ENCODE results near the gene SORBS1. TPM values are rescaled to one million over a fixed set of nuclear protein-coding genes. Genes with fewer than 3 reads are reported as not detected.
A peak's percentile ranks its signal among the peaks of the same experiment; 100 is the strongest.

SORBS1 gene
- total RNA-seq, 2 experiments from 2014 or later: 0.71 to 0.72 TPM

DNA sequence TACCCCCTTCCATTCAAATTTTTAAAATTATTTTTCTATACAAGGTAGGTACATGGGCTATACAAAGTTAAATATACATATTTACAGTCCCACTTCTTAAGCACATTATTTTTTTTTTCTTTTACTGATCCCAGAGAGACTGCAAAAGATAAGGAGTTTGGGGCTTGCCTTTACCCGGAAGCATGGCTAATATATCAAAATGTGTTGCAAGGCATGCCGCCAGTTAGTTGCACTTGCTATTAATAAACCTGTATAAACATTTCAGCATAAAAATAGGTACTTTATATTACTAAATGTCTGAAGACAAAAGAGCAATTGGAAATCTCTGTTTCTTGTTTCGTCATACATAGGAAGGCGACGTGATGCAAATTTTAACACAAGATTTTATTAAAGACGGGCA, 248.9 kb downstream of the SORBS1 start:
- ATAC-seq (ENCODE audit: low read depth) (no peak), DNase-seq (no peak)
- H3K9me3 Mint-ChIP-seq: no peaks in the 10 kb centered on the region
- POLR2A ChIA-PET: no interaction called here
- peaks cover 6% of the 10 kb centered on the region for H3K27me3 Mint-ChIP-seq
- no peak overlapping the region for H3K4me3 Mint-ChIP-seq
- peaks cover 22% of the 10 kb centered on the region for H3K4me1 Mint-ChIP-seq
- no peak overlapping the region for H3K27ac Mint-ChIP-seq
- no peaks in the 10 kb centered on the region for H3K36me3 Mint-ChIP-seq

DNA sequence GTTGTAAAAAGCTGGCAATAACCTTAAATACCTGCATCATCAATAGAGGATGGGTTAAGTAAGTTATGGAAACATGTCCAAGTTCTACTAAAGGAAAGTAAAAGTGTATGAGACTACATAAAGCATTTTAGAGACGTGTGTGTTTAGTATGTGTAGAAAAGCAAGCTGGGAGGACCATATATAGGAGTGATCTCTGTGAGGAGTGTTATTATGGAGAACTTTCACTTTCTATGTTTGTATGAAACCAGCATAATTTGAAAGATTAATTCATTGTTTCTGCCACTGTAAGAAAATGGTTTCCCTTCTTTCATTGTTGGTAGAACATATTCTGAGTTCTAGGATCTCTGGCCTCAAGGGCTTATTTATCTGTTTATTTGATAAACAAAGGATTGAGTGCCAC, 251.2 kb downstream of the SORBS1 start:
- H3K4me1 Mint-ChIP-seq: peaks cover 22% of the 10 kb centered on the region
- H3K36me3 Mint-ChIP-seq: no peaks in the 10 kb centered on the region
- peak overlapping the region; percentile 35 for H3K4me3 Mint-ChIP-seq
- ATAC-seq (ENCODE audit: low read depth) (no peak), DNase-seq (no peak)
- POLR2A ChIA-PET: no interaction called here
- H3K9me3 Mint-ChIP-seq: no peaks in the 10 kb centered on the region
- peak overlapping the region; percentile 26 for H3K27ac Mint-ChIP-seq
- peaks cover 11% of the 10 kb centered on the region for H3K27me3 Mint-ChIP-seq

DNA sequence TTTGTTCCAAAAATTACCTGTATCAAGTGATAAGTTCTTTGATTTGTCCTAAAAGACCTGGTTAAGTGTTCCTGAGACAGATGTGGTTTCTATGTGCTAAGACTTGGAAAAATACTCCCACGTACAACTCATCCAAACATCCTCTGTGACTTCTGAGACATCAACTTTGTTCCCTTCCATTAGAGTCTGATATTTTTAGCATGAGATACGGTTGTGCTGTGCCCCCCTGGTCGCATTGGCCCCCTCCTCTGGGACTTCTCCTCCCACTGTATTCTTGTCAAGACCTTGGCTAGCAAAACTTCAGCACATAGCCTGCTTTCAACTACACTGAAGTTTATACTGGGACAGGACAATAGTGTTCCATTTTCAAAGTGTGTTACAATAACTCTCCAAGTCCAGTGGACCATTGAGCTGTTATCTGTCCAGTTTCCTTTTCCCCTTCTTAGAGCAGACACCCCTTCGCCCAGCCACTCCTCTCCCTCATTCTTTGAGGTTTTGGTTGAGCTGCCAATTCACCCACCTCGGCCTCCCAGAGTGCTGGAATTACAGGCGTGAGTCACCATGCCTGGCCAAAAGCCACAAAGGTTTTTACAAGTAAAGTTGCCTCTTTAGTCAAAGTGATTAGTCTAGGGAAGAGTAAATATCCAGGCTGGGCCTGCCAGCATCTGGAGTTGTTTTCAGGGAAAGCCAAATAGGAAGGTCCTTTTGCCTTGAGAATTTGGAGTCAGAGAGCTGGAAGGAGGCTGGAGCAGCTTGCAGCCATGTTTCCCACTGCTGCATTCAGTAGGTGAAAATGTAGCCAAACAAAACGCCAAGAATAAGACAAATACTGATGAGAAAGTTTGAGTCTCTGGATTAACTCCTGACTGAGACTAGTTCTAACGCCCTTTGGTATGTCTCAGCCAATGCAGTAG, 252.5 kb downstream of the SORBS1 start:
- H3K27me3 Mint-ChIP-seq: peaks cover 9% of the 10 kb centered on the region
- POLR2A ChIA-PET: no interaction called here
- DNase-seq: no peak
- H3K4me1 Mint-ChIP-seq: peaks cover 20% of the 10 kb centered on the region
- H3K36me3 Mint-ChIP-seq: no peaks in the 10 kb centered on the region
- H3K9me3 Mint-ChIP-seq: no peaks in the 10 kb centered on the region
- ATAC-seq (ENCODE audit: low read depth): no peak
- no peak overlapping the region for H3K4me3 Mint-ChIP-seq
- no peak overlapping the region for H3K27ac Mint-ChIP-seq

GRCh38 chr10:95306851-95307250, 254.3 kb downstream of the SORBS1 start:
- peaks cover 7% of the 10 kb centered on the region for H3K27me3 Mint-ChIP-seq
- no peaks in the 10 kb centered on the region for H3K9me3 Mint-ChIP-seq
- peaks cover 20% of the 10 kb centered on the region for H3K4me1 Mint-ChIP-seq
- no peak overlapping the region for H3K27ac Mint-ChIP-seq
- POLR2A ChIA-PET: no interaction called here
- no peaks in the 10 kb centered on the region for H3K36me3 Mint-ChIP-seq
- ATAC-seq (ENCODE audit: low read depth) (no peak), DNase-seq (no peak)
- H3K4me3 Mint-ChIP-seq: no peak overlapping the region

GRCh38 chr10:95306318-95306650, 254.9 kb downstream of the SORBS1 start:
- no peak overlapping the region for H3K27ac Mint-ChIP-seq
- H3K9me3 Mint-ChIP-seq: no peaks in the 10 kb centered on the region
- H3K4me1 Mint-ChIP-seq: peaks cover 20% of the 10 kb centered on the region
- peaks cover 7% of the 10 kb centered on the region for H3K27me3 Mint-ChIP-seq
- no peaks in the 10 kb centered on the region for H3K36me3 Mint-ChIP-seq
- POLR2A ChIA-PET: no interaction called here
- H3K4me3 Mint-ChIP-seq: no peak overlapping the region
- no peak for DNase-seq
- ATAC-seq (ENCODE audit: low read depth): no peak

DNA sequence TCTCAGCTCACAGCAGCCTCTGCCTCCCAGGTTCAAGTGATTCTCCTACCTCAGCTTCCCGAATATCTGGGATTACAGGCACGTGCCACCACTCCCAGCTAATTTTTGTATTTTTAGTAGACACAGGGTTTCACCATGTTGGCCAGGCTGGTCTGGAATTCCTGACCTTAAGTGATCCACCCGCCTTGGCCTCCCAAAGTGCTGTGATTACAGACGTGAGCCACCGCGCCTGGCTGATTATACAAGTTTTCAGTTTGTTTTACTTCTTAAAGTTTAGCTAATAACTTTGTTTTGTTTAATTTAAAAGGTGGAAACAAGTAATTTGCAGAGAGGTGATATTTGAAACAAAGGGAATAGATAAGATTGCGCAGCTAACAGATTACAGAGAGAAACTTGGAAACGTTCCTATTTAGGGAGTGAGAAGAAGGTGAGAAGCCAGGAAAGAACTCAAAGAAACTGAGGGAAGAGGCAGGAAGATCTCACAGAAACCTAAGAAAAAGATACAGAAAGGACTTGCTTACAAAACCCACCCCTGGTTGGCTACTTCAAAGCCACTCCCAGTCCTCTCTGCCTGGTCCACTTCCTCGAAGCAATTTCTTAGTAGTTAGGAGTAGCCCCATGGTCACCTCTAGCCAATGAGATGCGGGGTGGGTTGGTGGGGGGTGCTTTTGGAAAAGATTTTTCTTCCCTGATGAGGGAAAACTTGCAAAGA, 255.4 kb downstream of the SORBS1 start:
- Mint-ChIP-seq H3K27me3 (peaks cover 10% of the 10 kb centered on the region), H3K36me3 (no peaks in the 10 kb centered on the region), H3K27ac (no peak overlapping the region), H3K9me3 (no peaks in the 10 kb centered on the region), H3K4me1 (peaks cover 20% of the 10 kb centered on the region), H3K4me3 (no peak overlapping the region)
- POLR2A ChIA-PET: no interaction called here
- no peak for DNase-seq
- ATAC-seq (ENCODE audit: low read depth): no peak

DNA sequence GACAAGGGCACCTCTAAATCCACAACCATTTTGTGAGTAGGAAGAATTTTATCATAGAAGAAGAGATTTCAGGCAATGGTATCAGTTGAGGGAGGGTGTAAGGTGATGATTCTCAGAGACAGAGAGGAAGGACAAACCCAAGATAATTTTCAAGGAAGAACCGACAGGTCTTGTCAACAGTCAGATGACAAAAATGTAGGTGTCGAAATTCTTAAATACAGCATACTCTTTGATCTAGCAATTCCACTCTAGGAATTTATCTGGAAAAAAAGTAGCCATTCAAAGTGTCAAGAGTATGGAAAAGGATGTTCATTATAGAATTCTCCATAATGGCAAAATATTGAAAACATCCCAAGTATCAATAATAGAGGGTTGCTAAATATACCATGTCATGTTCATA, 256.2 kb downstream of the SORBS1 start:
- H3K36me3 Mint-ChIP-seq: no peaks in the 10 kb centered on the region
- peaks cover 10% of the 10 kb centered on the region for H3K27me3 Mint-ChIP-seq
- H3K9me3 Mint-ChIP-seq: no peaks in the 10 kb centered on the region
- peaks cover 14% of the 10 kb centered on the region for H3K4me1 Mint-ChIP-seq
- H3K4me3 Mint-ChIP-seq: no peak overlapping the region
- no peak overlapping the region for H3K27ac Mint-ChIP-seq
- POLR2A ChIA-PET: no interaction called here
- DNase-seq (no peak), ATAC-seq (ENCODE audit: low read depth) (no peak)

DNA sequence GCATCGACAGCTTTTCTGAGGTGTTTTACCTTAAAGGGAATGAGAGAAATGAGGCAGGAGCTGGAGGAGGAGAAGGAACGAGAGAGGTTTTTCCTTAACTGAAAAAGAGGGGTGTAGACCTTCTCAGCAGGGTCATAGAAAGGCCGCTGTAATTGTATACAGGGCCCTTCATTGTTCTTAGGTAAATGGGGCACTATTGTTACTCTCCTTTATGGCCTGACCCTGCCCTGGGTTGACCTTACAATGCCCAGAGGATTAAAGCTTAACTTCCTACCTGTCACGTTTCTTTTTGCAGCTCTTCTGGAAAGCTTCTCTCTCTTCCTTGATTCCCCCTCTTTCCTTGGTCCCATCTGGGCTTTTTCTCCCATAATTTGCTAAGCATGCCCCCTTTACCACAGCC, 256.7 kb downstream of the SORBS1 start:
- no peak overlapping the region for H3K27ac Mint-ChIP-seq
- H3K9me3 Mint-ChIP-seq: no peaks in the 10 kb centered on the region
- H3K4me3 Mint-ChIP-seq: no peak overlapping the region
- H3K36me3 Mint-ChIP-seq: no peaks in the 10 kb centered on the region
- peaks cover 9% of the 10 kb centered on the region for H3K4me1 Mint-ChIP-seq
- no peak for DNase-seq
- POLR2A ChIA-PET: no interaction called here
- peaks cover 14% of the 10 kb centered on the region for H3K27me3 Mint-ChIP-seq
- ATAC-seq (ENCODE audit: low read depth): no peak

DNA sequence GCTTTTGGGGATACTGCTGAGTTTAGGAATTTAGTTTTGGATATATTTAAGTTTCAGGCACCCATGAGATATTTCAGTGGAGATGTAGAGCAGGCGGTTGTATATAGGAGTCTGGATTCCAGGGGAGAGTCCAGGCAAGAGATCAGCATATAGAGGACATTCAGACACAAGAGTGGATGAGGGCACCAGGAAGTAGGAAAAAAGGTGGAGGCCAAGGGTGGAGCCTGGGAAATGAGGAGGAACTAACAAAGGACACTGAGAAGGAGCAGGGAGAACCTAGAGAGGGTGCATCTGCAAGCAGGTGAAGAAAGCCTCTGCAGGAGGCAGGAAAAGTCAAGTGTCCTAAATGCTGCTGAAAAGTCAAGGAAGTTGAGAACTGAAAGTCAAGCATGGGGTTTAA, 257.2 kb downstream of the SORBS1 start:
- Mint-ChIP-seq H3K4me3 (no peak overlapping the region), H3K9me3 (no peaks in the 10 kb centered on the region), H3K27me3 (peaks cover 16% of the 10 kb centered on the region), H3K36me3 (no peaks in the 10 kb centered on the region), H3K4me1 (peaks cover 6% of the 10 kb centered on the region), H3K27ac (no peak overlapping the region)
- ATAC-seq (ENCODE audit: low read depth): no peak
- POLR2A ChIA-PET: no interaction called here
- no peak for DNase-seq

DNA sequence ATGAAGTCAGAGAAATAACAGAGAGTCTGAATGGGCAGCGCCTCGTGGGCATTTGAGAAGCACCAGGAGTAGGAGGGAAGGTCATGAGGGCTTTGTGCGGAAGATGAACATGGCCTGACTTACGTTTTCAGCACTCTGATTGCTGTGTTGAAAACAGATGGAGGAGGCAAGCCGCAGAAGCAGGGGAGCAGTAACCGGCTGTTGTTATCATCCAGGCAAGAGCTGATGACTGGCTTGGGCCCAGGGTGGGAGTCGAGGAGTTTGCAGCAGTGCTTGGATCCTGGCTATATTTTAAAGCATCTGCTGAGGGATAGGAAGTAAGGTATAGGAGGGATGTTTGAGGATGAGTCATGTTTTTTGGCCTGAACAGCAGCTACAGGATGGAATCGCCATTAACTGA, 257.6 kb downstream of the SORBS1 start:
- DNase-seq (no peak), ATAC-seq (ENCODE audit: low read depth) (no peak)
- Mint-ChIP-seq H3K9me3 (no peaks in the 10 kb centered on the region), H3K36me3 (no peaks in the 10 kb centered on the region), H3K27ac (no peak overlapping the region), H3K4me1 (peaks cover 2% of the 10 kb centered on the region), H3K4me3 (no peak overlapping the region), H3K27me3 (peaks cover 16% of the 10 kb centered on the region)
- POLR2A ChIA-PET: no interaction called here

GRCh38 chr10:95300022-95300539, 261.1 kb downstream of the SORBS1 start:
- peaks cover 17% of the 10 kb centered on the region for H3K4me1 Mint-ChIP-seq
- H3K36me3 Mint-ChIP-seq: no peaks in the 10 kb centered on the region
- POLR2A ChIA-PET: no interaction called here
- no peak overlapping the region for H3K4me3 Mint-ChIP-seq
- peaks cover 9% of the 10 kb centered on the region for H3K27me3 Mint-ChIP-seq
- ATAC-seq (ENCODE audit: low read depth) (no peak), DNase-seq (no peak)
- no peak overlapping the region for H3K27ac Mint-ChIP-seq
- H3K9me3 Mint-ChIP-seq: no peaks in the 10 kb centered on the region

DNA sequence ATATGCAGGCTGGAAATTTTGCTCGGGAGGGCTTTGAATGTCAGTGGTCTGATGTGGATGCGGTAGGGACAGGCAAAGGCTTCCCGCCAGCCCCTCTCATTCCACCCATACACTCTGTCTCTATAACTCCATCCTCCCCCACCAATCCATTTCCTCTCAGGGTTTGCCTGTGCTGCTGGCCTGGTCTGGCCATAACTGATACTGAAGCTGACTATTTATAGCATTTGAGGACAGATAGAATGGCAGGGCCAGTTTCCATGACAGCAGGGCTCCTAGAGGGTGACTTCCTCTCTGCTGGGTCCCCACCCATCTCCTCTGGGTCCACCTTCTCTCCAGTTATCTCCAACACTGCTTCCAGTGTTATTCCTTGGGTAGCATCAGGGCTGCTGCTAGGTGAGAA, 263.8 kb downstream of the SORBS1 start:
- no peak for ATAC-seq (ENCODE audit: low read depth)
- POLR2A ChIA-PET: no interaction called here
- Mint-ChIP-seq H3K36me3 (peaks cover 1% of the 10 kb centered on the region), H3K27ac (peak overlapping the region; percentile 14), H3K4me1 (peaks cover 29% of the 10 kb centered on the region), H3K9me3 (no peaks in the 10 kb centered on the region), H3K27me3 (peaks cover 19% of the 10 kb centered on the region), H3K4me3 (no peak overlapping the region)
- DNase-seq: no peak

GRCh38 chr10:95296764-95297163, 264.4 kb downstream of the SORBS1 start:
- POLR2A ChIA-PET: no interaction called here
- ATAC-seq (ENCODE audit: low read depth) (no peak), DNase-seq (no peak)
- H3K27me3 Mint-ChIP-seq: peaks cover 23% of the 10 kb centered on the region
- peaks cover 29% of the 10 kb centered on the region for H3K4me1 Mint-ChIP-seq
- H3K4me3 Mint-ChIP-seq: no peak overlapping the region
- peak overlapping the region; percentile 22 for H3K27ac Mint-ChIP-seq
- no peaks in the 10 kb centered on the region for H3K9me3 Mint-ChIP-seq
- H3K36me3 Mint-ChIP-seq: peaks cover 1% of the 10 kb centered on the region
